OCI-LY7 (cell line): ENCODE results near the gene LEFTY2.

ENCODE experiments used
- EZH2phosphoT487 ChIP-seq: fragments of 200-600 bp; sonication (generic); IDR thresholded peaks from 2 replicates; pipeline ENCODE4 v1.6.1; 2018; ENCODE audit warnings: low read depth, borderline replicate concordance, mild to moderate bottlenecking, mixed run types, antibody characterized with exemption, low read length, moderate library complexity, mixed read lengths
- TF ChIP-seq, protein P1 (sequence below): fragments of 200-600 bp; sonication (generic); conservative IDR thresholded peaks from 2 replicates; pipeline ENCODE4 v1.5.1; 2014; ENCODE audit warnings: mild to moderate bottlenecking, antibody characterized with exemption, low read length, moderate library complexity, mixed read lengths

DNA sequence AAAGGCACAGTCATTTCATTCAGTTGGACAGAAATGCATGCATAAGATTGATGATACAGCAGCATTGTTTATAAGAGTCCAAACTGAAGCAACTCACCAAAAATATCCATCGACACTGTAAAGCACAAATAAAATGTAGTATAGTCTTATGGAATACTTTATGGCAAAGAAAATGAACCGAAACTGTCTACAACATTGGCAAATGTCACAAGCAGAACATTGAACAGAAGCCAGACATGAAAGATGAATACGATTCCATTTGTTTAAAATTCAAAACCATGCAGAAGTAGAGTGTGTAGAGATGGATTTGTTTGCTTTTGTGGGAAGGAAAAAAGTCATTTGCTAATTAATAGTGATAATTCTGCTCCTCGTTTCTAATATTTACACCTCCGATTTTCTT is 44.5 kb downstream of the LEFTY2 start:
- TF ChIP-seq, protein P1, sequence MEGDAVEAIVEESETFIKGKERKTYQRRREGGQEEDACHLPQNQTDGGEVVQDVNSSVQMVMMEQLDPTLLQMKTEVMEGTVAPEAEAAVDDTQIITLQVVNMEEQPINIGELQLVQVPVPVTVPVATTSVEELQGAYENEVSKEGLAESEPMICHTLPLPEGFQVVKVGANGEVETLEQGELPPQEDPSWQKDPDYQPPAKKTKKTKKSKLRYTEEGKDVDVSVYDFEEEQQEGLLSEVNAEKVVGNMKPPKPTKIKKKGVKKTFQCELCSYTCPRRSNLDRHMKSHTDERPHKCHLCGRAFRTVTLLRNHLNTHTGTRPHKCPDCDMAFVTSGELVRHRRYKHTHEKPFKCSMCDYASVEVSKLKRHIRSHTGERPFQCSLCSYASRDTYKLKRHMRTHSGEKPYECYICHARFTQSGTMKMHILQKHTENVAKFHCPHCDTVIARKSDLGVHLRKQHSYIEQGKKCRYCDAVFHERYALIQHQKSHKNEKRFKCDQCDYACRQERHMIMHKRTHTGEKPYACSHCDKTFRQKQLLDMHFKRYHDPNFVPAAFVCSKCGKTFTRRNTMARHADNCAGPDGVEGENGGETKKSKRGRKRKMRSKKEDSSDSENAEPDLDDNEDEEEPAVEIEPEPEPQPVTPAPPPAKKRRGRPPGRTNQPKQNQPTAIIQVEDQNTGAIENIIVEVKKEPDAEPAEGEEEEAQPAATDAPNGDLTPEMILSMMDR, result no peak
- no peak for TF ChIP-seq EZH2phosphoT487
